Measurements from ENCODE around the gene ACTL9.
"Not testable (repeated sequence)": the region's sequence is repeated elsewhere in the genome, so short reads cannot be mapped to it uniquely, and the experiment has no call there.

ACTL9 gene

GRCh38 chr19:8698433-8699063, at the start of gene ACTL9:
ACTL9 (minus strand) TSS chr19:8698795; CDS start chr19:8698701, 94 bp downstream.
- FAIRE-seq (no peak), DNase-seq (ENCODE audit: extremely low spot score, insufficient read length, low read depth) (no peak)

GRCh38 chr19:8739291-8740065, 40.9 kb upstream of the ACTL9 start:
- FAIRE-seq; DNase-seq (ENCODE audit: extremely low spot score, insufficient read length, low read depth): not testable (repeated sequence)

GRCh38 chr19:8738377-8738776, 39.8 kb upstream of the ACTL9 start:
- no peak for FAIRE-seq
- DNase-seq (ENCODE audit: extremely low spot score, insufficient read length, low read depth) = no peak

- FAIRE-seq = no peak
- DNase-seq (ENCODE audit: extremely low spot score, insufficient read length, low read depth) = no peak
These were observed 33.0 kb upstream of the ACTL9 start for GRCh38 chr19:8731428-8732169.

GRCh38 chr19:8724276-8724675, 25.7 kb upstream of the ACTL9 start:
- FAIRE-seq (no peak), DNase-seq (ENCODE audit: extremely low spot score, insufficient read length, low read depth) (no peak)

GRCh38 chr19:8722032-8722431, 23.4 kb upstream of the ACTL9 start:
- no peak for FAIRE-seq
- DNase-seq (ENCODE audit: extremely low spot score, insufficient read length, low read depth) = no peak

GRCh38 chr19:8721334-8721733, 22.7 kb upstream of the ACTL9 start, which contains the start of gene OR2Z1:
OR2Z1 (plus strand) TSS chr19:8721634; CDS start chr19:8731029, 9,395 bp downstream.
- FAIRE-seq = no peak
- no peak for DNase-seq (ENCODE audit: extremely low spot score, insufficient read length, low read depth)

GRCh38 chr19:8710337-8710736, 11.7 kb upstream of the ACTL9 start:
- DNase-seq (ENCODE audit: extremely low spot score, insufficient read length, low read depth) = not testable (repeated sequence)

GRCh38 chr19:8705742-8706141, 7.1 kb upstream of the ACTL9 start:
- FAIRE-seq = no peak
- DNase-seq (ENCODE audit: extremely low spot score, insufficient read length, low read depth) = no peak

More at GRCh38 chr19:8710337-8710736, 11.7 kb upstream of the ACTL9 start:
- not testable (repeated sequence) for FAIRE-seq

GRCh38 chr19:8705304-8705703, 6.7 kb upstream of the ACTL9 start:
- not testable (repeated sequence) for FAIRE-seq; DNase-seq (ENCODE audit: extremely low spot score, insufficient read length, low read depth)

- no peak for FAIRE-seq
These were observed 4.6 kb upstream of the ACTL9 start for GRCh38 chr19:8703223-8703622.

GRCh38 chr19:8702350-8702749, 3.8 kb upstream of the ACTL9 start:
- FAIRE-seq (no peak), DNase-seq (ENCODE audit: extremely low spot score, insufficient read length, low read depth) (no peak)

More at GRCh38 chr19:8703223-8703622, 4.6 kb upstream of the ACTL9 start:
- no peak for DNase-seq (ENCODE audit: extremely low spot score, insufficient read length, low read depth)

GRCh38 chr19:8700956-8701355, 2.4 kb upstream of the ACTL9 start:
- DNase-seq (ENCODE audit: extremely low spot score, insufficient read length, low read depth) = no peak
- no peak for FAIRE-seq

- FAIRE-seq (no peak), DNase-seq (ENCODE audit: extremely low spot score, insufficient read length, low read depth) (no peak)
These were observed 1.3 kb upstream of the ACTL9 start for GRCh38 chr19:8699908-8700307.

GRCh38 chr19:8697671-8698432, 743 bp downstream of the ACTL9 start:
- FAIRE-seq = no peak

GRCh38 chr19:8696993-8697392, 1.6 kb downstream of the ACTL9 start:
- DNase-seq (ENCODE audit: extremely low spot score, insufficient read length, low read depth) (no peak), FAIRE-seq (no peak)

More at GRCh38 chr19:8697671-8698432, 743 bp downstream of the ACTL9 start:
- DNase-seq (ENCODE audit: extremely low spot score, insufficient read length, low read depth) = no peak

GRCh38 chr19:8695911-8696310, 2.7 kb downstream of the ACTL9 start:
- DNase-seq (ENCODE audit: extremely low spot score, insufficient read length, low read depth) = no peak
- no peak for FAIRE-seq

- no peak for FAIRE-seq
These were observed 3.1 kb downstream of the ACTL9 start for GRCh38 chr19:8695501-8695900.

GRCh38 chr19:8690753-8691539, 7.6 kb downstream of the ACTL9 start:
- no peak for FAIRE-seq

More at GRCh38 chr19:8695501-8695900, 3.1 kb downstream of the ACTL9 start:
- no peak for DNase-seq (ENCODE audit: extremely low spot score, insufficient read length, low read depth)

More at GRCh38 chr19:8690753-8691539, 7.6 kb downstream of the ACTL9 start:
- no peak for DNase-seq (ENCODE audit: extremely low spot score, insufficient read length, low read depth)

All from GM18507 (cell line).